Prostate gland (tissue), 1 donor: Measurements from ENCODE around the gene SLC35A1.

ENCODE experiments used
- POLR2A ChIP-seq: fragments of 450-650 bp; IDR thresholded peaks from one replicate; pipeline ENCODE4 v1.6.1; 2016; ENCODE audit warnings: antibody characterized with exemption, mild to moderate bottlenecking
- POLR2AphosphoS5 ChIP-seq: sonication (generic); formaldehyde crosslinking; IDR thresholded peaks from one replicate; pipeline ENCODE4 v1.6.1; 2017; ENCODE audit warnings: antibody characterized with exemption

DNA sequence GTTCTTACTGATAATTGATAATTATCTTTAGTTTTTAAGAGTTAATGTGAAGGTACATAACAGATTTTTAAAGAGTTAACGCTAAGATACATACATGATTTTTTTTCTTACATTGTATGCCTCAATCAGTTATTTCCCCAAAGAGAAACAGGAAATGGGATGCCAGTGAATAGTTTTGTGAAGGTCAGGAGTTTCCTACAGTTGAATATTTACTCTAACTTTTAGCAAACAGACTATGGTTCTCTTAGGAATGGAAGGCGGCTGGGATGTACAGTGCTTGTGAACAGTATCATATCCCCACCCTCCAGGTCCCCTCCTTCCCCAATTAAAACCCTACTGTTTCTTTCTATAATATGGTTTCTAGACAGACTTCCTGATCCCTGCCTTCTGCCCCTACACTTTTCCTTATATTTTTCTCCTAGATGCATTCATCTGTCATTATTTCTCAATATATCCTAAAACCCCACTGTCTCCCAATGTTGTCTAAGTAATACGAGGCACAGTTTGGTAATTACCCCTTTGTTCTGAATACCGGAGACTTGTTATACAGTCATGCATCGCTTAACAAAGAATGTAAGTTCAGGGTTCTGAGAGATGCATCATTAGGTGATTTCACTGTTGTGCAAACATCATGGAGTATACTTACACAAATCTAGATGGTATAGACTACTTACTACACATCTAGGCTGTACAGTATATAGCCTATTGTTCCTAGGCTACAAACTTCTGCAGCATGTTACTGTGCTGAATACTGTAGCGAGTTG is 29.2 kb downstream of the SLC35A1 start:
- TF ChIP-seq POLR2AphosphoS5 (no peak), POLR2A (no peak)
